ENCODE measurements around the gene SH3BP1. TPM values are rescaled to one million over a fixed set of nuclear protein-coding genes. Genes with fewer than 3 reads are reported as not detected.
A peak's percentile ranks its signal among the peaks of the same experiment; 100 is the strongest.

SH3BP1 gene
- polyA plus RNA-seq, 1 donor: 59.4 TPM

DNA sequence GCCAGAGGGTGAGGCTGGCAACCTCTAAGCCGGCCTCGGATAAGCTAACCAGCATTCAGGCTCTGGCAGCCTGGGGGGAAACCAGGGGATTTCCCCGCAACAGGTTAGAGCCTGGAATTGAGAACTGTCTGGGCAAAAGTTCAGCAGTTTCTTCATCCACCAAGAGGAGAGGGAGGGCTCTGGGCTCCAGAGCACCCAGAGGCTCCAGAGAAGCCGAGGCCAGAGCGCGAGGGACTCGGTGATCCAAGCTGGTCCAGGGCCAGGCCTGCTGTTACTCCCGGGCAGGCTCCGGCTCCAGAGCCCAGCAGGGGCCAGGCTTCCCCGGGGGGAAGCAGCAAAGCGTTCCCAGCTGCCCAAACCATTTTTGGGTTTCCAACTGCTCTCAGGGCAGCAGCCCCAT is 13.3 kb upstream of the SH3BP1 start:
- Histone ChIP-seq H3K27me3 (ENCODE audit: control insufficient read depth, insufficient read depth, low read length) (no peaks in the 10 kb centered on the region), H3K27ac (ENCODE audit: low read length) (no peak overlapping the region), H3K9me3 (ENCODE audit: control insufficient read depth, low read depth, low read length) (no peaks in the 10 kb centered on the region), H3K36me3 (ENCODE audit: control insufficient read depth, insufficient read depth, low read length) (peaks cover 67% of the 10 kb centered on the region), H3K4me3 (ENCODE audit: low read length) (no peak overlapping the region), H3K4me1 (ENCODE audit: control insufficient read depth, insufficient read depth, low read length) (peaks cover 28% of the 10 kb centered on the region)
- DNase-seq: peak in 1 of 2 donors; percentile 62
- WGBS (ENCODE audit: insufficient coverage, low lambda C conversion rate): no CpG with 5 or more reads among the region's 11 CpGs

DNA sequence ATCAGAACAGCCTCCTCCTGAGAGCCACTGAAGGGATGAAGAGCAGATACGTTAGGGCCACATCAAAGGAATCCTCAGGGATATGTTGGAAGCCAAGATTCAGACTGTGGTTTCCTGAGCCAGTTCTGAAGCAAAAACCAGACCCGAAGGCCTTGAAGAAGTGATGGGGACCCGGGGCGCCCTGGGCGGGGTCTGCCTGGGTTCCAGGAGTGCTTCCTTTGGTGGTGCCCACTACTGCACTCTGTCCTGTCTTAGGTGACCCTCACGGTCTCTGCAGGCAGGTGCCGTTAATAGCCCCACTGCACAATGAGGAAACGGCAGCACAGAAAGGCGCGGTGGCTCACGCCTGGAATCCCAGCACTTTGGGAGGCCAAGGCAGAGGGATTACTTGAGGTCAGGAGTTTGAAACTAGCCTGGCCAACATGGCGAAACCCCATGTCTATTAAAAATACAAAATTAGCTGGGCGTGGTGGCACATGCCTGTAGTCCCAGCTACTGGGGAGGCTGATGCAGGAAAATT is 12.9 kb upstream of the SH3BP1 start:
- no peak for DNase-seq
- WGBS (ENCODE audit: insufficient coverage, low lambda C conversion rate): no CpG with 5 or more reads among the region's 13 CpGs
- Histone ChIP-seq H3K27me3 (ENCODE audit: control insufficient read depth, insufficient read depth, low read length) (no peaks in the 10 kb centered on the region), H3K27ac (ENCODE audit: low read length) (no peak overlapping the region), H3K4me3 (ENCODE audit: low read length) (no peak overlapping the region), H3K36me3 (ENCODE audit: control insufficient read depth, insufficient read depth, low read length) (peaks cover 65% of the 10 kb centered on the region), H3K9me3 (ENCODE audit: control insufficient read depth, low read depth, low read length) (no peaks in the 10 kb centered on the region), H3K4me1 (ENCODE audit: control insufficient read depth, insufficient read depth, low read length) (peaks cover 33% of the 10 kb centered on the region)

DNA sequence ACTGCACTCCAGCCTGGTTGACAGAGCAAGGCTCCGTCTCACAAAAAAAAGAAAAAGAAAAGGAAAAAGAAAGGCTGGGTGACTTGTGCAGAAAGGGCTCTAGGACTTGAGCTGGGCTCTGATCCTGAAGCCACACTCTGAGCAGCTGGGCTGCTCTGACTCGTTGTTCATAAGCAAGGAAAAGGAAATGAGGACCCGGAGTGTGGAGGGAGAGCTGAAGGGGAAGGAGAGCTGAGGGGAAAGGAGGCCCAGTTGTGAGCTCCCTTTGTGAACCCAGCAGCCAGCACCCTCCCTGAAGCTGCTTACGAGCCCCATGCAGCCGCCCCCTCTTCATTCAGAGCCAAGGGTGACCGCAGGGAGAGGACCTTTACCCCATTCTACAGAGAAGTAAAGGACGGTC is 12.3 kb upstream of the SH3BP1 start:
- peaks cover 69% of the 10 kb centered on the region for H3K36me3 ChIP-seq (ENCODE audit: control insufficient read depth, insufficient read depth, low read length)
- H3K27ac ChIP-seq (ENCODE audit: low read length): no peak overlapping the region
- peaks cover 38% of the 10 kb centered on the region for H3K4me1 ChIP-seq (ENCODE audit: control insufficient read depth, insufficient read depth, low read length)
- WGBS (ENCODE audit: insufficient coverage, low lambda C conversion rate): no CpG with 5 or more reads among the region's 7 CpGs
- no peaks in the 10 kb centered on the region for H3K9me3 ChIP-seq (ENCODE audit: control insufficient read depth, low read depth, low read length)
- DNase-seq: no peak
- H3K4me3 ChIP-seq (ENCODE audit: low read length): no peak overlapping the region
- H3K27me3 ChIP-seq (ENCODE audit: control insufficient read depth, insufficient read depth, low read length): no peaks in the 10 kb centered on the region

DNA sequence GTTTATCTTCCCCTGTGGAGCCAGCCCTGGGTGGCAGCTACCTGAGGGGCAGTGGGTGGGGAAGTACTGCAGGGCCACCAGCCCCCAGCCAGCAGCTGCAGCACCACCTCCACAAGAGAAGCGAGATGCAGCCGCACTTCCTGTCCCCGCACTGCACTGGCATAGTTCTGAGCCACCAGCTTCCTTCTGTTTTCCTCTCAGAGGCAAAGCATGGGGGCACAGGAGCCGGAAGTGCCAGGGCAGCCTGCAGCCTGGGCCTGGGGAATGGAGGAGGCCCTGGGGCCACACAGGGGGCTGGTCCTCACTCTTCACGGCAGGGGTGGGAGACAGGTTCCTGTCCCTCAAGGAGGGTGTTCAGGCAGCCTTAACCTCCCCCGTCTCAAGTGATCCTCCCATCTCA is 11.9 kb upstream of the SH3BP1 start:
- H3K27me3 ChIP-seq (ENCODE audit: control insufficient read depth, insufficient read depth, low read length): no peaks in the 10 kb centered on the region
- H3K27ac ChIP-seq (ENCODE audit: low read length): no peak overlapping the region
- WGBS (ENCODE audit: insufficient coverage, low lambda C conversion rate): 80% methylated on average over 1 of the region's 6 CpGs
- H3K4me3 ChIP-seq (ENCODE audit: low read length): no peak overlapping the region
- H3K4me1 ChIP-seq (ENCODE audit: control insufficient read depth, insufficient read depth, low read length): peaks cover 42% of the 10 kb centered on the region
- peaks cover 71% of the 10 kb centered on the region for H3K36me3 ChIP-seq (ENCODE audit: control insufficient read depth, insufficient read depth, low read length)
- no peak for DNase-seq
- no peaks in the 10 kb centered on the region for H3K9me3 ChIP-seq (ENCODE audit: control insufficient read depth, low read depth, low read length)

DNA sequence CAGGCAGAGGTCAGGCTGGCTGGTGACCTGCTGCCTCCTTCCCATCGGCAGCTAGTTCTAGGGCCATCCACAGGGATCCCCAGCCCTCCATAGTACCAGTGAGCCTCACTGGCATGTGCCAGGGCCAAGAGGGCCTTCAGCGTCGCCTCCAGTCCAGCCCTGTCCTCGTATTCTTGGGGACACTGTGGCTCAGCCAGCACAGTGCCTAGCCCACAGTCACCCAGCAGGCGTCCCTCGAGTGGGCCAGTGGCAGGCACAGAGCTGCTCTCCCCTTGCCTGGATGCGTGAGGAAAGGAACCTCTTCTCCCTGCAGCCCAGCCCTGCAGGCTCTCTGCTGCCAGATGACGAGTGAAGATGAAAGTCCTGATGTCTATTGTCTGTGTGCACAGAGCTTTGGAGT is 10.6 kb upstream of the SH3BP1 start:
- Histone ChIP-seq H3K4me1 (ENCODE audit: control insufficient read depth, insufficient read depth, low read length) (peaks cover 50% of the 10 kb centered on the region), H3K27me3 (ENCODE audit: control insufficient read depth, insufficient read depth, low read length) (no peaks in the 10 kb centered on the region), H3K27ac (ENCODE audit: low read length) (no peak overlapping the region), H3K36me3 (ENCODE audit: control insufficient read depth, insufficient read depth, low read length) (peaks cover 65% of the 10 kb centered on the region), H3K4me3 (ENCODE audit: low read length) (no peak overlapping the region), H3K9me3 (ENCODE audit: control insufficient read depth, low read depth, low read length) (no peaks in the 10 kb centered on the region)
- WGBS (ENCODE audit: insufficient coverage, low lambda C conversion rate): no CpG with 5 or more reads among the region's 8 CpGs
- no peak for DNase-seq

DNA sequence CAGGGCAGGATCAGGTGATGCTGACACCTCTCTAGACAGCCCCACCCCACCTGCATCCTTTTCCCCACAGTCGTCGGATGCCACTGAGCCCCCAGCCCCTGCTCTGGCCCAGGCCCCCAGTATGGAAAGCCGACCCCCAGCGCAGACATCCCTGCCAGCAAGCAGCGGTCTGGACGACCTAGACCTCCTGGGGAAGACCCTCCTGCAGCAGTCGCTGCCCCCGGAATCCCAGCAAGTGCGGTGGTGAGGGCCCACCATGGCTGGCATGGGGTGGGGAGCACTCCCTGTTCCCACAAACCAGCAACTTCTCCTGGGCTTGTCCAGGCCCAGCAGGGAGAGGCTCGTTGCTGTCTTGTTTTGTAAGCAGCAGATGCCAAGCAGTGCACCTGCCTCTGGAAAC is 9.5 kb upstream of the SH3BP1 start:
- peaks cover 55% of the 10 kb centered on the region for H3K36me3 ChIP-seq (ENCODE audit: control insufficient read depth, insufficient read depth, low read length)
- H3K27me3 ChIP-seq (ENCODE audit: control insufficient read depth, insufficient read depth, low read length): no peaks in the 10 kb centered on the region
- DNase-seq: no peak
- no peak overlapping the region for H3K27ac ChIP-seq (ENCODE audit: low read length)
- H3K4me3 ChIP-seq (ENCODE audit: low read length): no peak overlapping the region
- H3K9me3 ChIP-seq (ENCODE audit: control insufficient read depth, low read depth, low read length): no peaks in the 10 kb centered on the region
- peaks cover 59% of the 10 kb centered on the region for H3K4me1 ChIP-seq (ENCODE audit: control insufficient read depth, insufficient read depth, low read length)
- no CpG with 5 or more reads among the region's 10 CpGs for WGBS (ENCODE audit: insufficient coverage, low lambda C conversion rate)

DNA sequence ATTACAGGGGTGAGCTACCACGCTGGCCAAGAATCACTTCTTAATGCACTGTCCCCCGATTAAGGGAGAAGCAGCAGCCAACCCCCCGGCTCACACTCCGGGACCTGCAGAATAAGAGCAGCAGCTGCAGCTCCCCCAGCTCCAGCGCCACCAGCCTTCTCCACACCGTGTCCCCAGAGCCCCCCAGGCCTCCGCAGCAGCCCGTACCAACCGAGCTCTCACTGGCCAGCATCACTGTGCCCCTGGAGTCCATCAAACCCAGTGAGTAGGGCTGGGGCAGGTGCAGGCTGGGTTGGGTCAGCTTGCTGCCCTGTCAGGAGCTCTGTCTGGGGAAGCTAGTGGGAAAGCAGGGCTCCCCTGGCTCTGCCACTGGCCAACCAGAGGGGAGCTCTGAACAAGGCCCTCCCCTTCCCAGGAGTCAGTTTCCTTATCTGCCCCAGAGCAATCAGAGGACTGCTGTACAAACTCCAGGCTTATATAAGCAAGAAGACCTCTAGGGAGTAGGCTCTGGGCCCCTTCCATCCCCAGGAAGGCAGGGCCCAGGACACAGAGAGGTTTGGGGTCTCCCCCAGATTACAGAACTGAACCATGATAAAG is 8.5 kb upstream of the SH3BP1 start:
- no CpG with 5 or more reads among the region's 9 CpGs for WGBS (ENCODE audit: insufficient coverage, low lambda C conversion rate)
- H3K27ac ChIP-seq (ENCODE audit: low read length): peak overlapping the region; percentile 94
- H3K4me3 ChIP-seq (ENCODE audit: low read length): no peak overlapping the region
- peak; percentile 85 to 93 for DNase-seq
- peaks cover 45% of the 10 kb centered on the region for H3K36me3 ChIP-seq (ENCODE audit: control insufficient read depth, insufficient read depth, low read length)
- H3K4me1 ChIP-seq (ENCODE audit: control insufficient read depth, insufficient read depth, low read length): peaks cover 63% of the 10 kb centered on the region
- no peaks in the 10 kb centered on the region for H3K27me3 ChIP-seq (ENCODE audit: control insufficient read depth, insufficient read depth, low read length)
- H3K9me3 ChIP-seq (ENCODE audit: control insufficient read depth, low read depth, low read length): no peaks in the 10 kb centered on the region

DNA sequence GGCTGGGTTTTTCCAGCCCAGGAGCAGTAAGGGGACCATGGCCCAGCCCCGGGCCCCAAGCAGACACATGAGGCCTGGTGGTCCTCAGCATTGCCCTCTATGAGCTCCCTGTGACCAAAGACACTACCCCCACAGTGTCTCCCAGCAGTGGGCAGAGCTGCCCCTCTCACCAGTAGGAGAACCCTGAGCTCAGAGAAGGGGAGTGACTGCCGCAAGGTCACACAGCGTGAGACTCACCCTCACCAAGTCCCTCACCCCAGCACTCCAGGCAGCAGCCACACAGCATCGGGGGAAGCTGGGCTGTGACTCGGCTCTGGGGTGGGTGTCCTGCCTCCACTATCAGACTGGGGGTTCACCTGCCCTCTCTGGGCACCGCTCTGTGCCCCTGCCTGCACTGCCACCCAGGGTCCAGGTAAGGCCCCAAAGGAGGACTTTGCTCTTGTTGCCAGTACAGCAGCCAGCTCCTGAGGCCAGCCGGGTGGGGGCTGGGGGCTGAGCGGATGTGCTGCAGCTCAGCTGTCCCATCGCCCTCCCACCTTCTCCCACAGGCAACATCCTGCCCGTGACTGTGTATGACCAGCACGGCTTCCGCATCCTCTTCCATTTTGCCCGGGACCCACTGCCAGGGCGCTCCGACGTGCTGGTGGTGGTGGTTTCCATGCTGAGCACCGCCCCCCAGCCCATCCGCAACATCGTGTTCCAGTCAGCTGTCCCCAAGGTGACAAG is 7.9 kb upstream of the SH3BP1 start:
- WGBS (ENCODE audit: insufficient coverage, low lambda C conversion rate): no CpG with 5 or more reads among the region's 19 CpGs
- peak; percentile 70 to 83 for DNase-seq
- Histone ChIP-seq H3K27ac (ENCODE audit: low read length) (peak overlapping the region; percentile 94), H3K36me3 (ENCODE audit: control insufficient read depth, insufficient read depth, low read length) (peaks cover 38% of the 10 kb centered on the region), H3K4me3 (ENCODE audit: low read length) (no peak overlapping the region), H3K27me3 (ENCODE audit: control insufficient read depth, insufficient read depth, low read length) (no peaks in the 10 kb centered on the region), H3K4me1 (ENCODE audit: control insufficient read depth, insufficient read depth, low read length) (peaks cover 70% of the 10 kb centered on the region), H3K9me3 (ENCODE audit: control insufficient read depth, low read depth, low read length) (no peaks in the 10 kb centered on the region)

DNA sequence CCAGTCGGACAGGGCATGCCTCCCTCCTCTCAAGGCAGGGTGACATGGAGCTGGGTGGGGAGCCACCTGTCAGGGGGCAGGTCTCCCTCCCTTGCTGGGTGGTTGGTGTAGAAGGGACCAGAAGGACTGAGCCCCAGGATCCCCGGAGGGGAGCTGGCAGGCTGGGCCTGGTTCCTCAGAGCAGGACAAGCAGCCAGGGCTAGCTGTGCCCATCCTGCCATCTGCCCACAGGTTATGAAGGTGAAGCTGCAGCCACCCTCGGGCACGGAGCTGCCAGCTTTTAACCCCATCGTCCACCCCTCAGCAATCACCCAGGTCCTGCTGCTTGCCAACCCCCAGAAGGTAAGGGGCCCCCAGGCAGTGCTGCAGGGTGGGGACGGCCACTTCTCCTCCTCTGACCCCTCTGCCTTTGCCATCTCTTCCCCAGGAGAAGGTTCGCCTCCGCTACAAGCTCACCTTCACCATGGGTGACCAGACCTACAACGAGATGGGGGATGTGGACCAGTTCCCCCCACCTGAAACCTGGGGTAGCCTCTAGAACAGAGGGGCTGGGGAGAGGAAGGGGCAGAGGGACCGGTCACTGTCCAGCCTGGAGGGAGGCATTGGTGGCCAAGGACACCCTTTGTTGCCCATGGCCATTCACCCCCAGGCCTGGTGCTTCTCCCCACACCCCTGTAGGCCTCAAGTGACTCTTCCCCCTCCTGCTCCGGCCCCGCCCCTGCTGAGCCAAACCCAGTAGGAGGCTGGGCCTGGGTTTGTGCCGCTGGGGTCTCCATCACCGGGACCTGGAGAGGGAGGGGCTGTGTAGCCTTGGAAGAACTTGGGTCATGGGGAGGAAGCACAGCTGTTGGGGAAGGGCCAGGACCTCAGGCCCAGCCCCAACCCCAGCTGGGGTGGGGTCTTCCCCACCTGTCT is 7.0 kb upstream of the SH3BP1 start:
- peak overlapping the region; percentile 94 for H3K27ac ChIP-seq (ENCODE audit: low read length)
- WGBS (ENCODE audit: insufficient coverage, low lambda C conversion rate): no CpG with 5 or more reads among the region's 14 CpGs

DNA sequence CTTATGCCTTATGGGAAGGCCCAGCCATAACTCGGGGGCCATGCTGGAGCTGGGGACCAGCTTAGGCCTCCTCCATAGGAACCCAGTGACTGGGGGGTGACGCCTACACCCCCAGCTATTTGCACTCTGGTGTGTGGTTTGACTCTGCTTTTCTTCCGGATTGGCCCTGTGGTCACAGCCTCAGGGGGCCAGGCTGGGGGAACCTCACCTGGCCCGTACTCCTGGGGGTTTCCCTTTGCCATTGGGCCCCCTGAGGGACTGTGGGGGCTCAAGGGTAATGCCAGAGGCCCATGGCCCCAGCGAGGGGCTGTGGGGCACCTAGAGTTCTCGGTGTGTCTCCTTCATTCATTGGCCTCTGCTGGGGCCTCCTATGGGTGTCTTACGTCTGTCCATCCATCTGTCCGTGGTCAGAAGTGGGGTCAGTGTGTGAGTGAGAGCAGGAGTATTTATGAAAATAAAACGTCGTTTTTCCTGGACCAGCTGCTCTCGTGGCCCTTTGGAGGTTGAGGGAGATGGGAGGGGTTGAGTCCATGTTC is 6.3 kb upstream of the SH3BP1 start:
- H3K36me3 ChIP-seq (ENCODE audit: control insufficient read depth, insufficient read depth, low read length): peaks cover 38% of the 10 kb centered on the region
- no CpG with 5 or more reads among the region's 11 CpGs for WGBS (ENCODE audit: insufficient coverage, low lambda C conversion rate)
- DNase-seq: no peak

More for the DNA sequence above, 7.0 kb upstream of the SH3BP1 start:
- peaks cover 72% of the 10 kb centered on the region for H3K4me1 ChIP-seq (ENCODE audit: control insufficient read depth, insufficient read depth, low read length)
- peak in 1 of 2 donors; percentile 57 for DNase-seq
- no peak overlapping the region for H3K4me3 ChIP-seq (ENCODE audit: low read length)
- peaks cover 38% of the 10 kb centered on the region for H3K36me3 ChIP-seq (ENCODE audit: control insufficient read depth, insufficient read depth, low read length)
- H3K9me3 ChIP-seq (ENCODE audit: control insufficient read depth, low read depth, low read length): no peaks in the 10 kb centered on the region
- no peaks in the 10 kb centered on the region for H3K27me3 ChIP-seq (ENCODE audit: control insufficient read depth, insufficient read depth, low read length)

More for the DNA sequence above, 6.3 kb upstream of the SH3BP1 start:
- no peak overlapping the region for H3K4me3 ChIP-seq (ENCODE audit: low read length)
- peak overlapping the region; percentile 94 for H3K27ac ChIP-seq (ENCODE audit: low read length)
- H3K9me3 ChIP-seq (ENCODE audit: control insufficient read depth, low read depth, low read length): no peaks in the 10 kb centered on the region
- peaks cover 78% of the 10 kb centered on the region for H3K4me1 ChIP-seq (ENCODE audit: control insufficient read depth, insufficient read depth, low read length)
- H3K27me3 ChIP-seq (ENCODE audit: control insufficient read depth, insufficient read depth, low read length): no peaks in the 10 kb centered on the region

Measured in large intestine (tissue), 3 donors.